ENCODE measurements around the gene TRIM49.
"Not testable (repeated sequence)": the region's sequence is repeated elsewhere in the genome, so short reads cannot be mapped to it uniquely, and the experiment has no call there.

The TRIM49 gene, protein sequence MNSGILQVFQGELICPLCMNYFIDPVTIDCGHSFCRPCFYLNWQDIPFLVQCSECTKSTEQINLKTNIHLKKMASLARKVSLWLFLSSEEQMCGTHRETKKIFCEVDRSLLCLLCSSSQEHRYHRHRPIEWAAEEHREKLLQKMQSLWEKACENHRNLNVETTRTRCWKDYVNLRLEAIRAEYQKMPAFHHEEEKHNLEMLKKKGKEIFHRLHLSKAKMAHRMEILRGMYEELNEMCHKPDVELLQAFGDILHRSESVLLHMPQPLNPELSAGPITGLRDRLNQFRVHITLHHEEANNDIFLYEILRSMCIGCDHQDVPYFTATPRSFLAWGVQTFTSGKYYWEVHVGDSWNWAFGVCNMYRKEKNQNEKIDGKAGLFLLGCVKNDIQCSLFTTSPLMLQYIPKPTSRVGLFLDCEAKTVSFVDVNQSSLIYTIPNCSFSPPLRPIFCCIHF

DNA sequence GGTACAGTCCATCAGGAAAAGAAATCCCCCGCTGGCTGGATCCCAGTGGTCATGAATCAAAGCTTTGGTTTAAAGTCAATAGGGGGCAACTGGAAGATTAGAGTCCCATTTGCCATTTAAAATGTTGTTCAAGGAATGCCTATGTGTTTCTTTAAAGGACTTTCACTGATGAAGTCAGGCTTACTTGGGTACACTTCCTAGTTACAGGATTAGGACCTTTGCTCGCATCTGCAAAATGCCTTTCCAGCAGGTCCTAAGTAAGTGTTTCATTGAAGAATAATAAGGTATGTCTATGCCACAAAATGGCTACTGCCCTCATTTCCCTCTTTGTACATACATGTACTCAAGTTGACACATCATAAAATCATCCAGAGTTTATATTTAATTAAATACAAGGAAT lies at the start of gene TRIM49:
TSS of gene TRIM49 (minus strand) at position 101 of the 400 bp plus-strand sequence. CDS start 4,106 bp downstream, outside the sequence.
- not testable (repeated sequence) for DNase-seq (ENCODE audit: low spot score)

- not testable (repeated sequence) for DNase-seq (ENCODE audit: low spot score)
These were observed 18.3 kb upstream of the TRIM49 start for GRCh38 chr11:89826694-89827093.

GRCh38 chr11:89820008-89820407 lies 11.6 kb upstream of the TRIM49 start:
- not testable (repeated sequence) for DNase-seq (ENCODE audit: low spot score)

DNA sequence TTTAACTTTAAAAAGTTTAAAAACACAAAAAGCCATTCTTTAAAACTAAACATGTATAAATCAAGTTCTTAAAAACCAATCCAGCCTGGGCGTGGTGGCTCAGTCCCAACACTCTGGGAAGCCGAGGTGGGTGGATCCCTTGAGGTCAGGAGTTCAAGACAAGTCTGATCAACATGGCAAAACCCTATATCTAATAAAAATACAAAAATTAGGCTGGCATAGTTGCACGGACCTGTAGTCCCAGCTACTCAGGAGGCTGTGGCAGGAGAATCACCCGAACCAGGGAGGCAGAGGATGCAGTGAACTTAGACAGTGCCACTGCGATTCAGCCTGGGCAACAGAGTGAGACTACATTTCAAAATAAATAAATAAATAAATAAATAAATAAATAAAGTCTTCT lies 5.2 kb upstream of the TRIM49 start:
- not testable (repeated sequence) for DNase-seq (ENCODE audit: low spot score)

- not testable (repeated sequence) for DNase-seq (ENCODE audit: low spot score)
These were observed 20.8 kb downstream of the TRIM49 start for GRCh38 chr11:89787506-89788063.

DNA sequence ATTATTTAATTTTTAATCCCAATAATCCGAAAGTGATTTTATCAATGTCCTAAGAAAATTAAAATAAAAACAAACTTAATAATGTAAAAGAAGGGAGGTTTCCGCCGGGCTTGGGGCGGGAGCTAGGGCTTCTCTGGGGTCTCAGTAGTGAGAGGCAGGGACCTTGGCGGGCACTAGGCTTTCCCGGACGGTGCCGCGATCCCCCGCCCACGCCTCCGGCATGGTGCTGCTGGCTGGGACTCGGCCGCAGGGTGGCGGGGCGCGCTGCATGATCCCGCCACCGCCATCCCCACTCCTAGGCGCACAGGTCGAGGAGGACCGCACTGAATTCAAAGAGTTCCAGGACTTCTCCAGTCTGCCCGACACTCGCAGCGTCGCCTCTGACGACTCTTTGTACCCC lies 22.6 kb downstream of the TRIM49 start:
- not testable (repeated sequence) for DNase-seq (ENCODE audit: low spot score)

DNA sequence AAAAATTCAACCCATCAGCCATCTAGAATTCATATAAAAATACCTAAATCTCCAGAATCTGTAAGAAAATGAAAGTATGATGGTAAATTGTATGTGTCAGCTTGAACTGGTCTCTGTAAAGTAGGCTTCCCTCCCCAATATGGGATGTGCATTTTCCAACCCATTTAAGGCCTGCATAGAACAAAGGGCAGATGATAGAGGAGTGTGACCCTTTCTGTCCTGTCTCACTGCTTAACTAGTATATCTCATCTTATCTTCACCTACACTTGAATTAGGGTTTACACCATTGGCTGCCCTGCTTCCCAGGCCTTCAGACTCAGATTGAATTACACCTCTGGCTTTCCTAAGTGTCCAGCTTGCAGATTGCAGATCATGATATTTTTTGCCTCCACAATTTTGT lies 57.6 kb downstream of the TRIM49 start:
- not testable (repeated sequence) for DNase-seq (ENCODE audit: low spot score)

Measured in kidney capillary endothelial cell (primary cell).